Camera-type eye (tissue), 1 donor: ENCODE data around the gene SCAANT1. TPM values are rescaled to one million over a fixed set of nuclear protein-coding genes. Genes with fewer than 3 reads are reported as not detected.

Experiments used
- total RNA-seq: library from RNA; depleted of rRNA; stranded (reverse); fragments of >200 nt; gene quantifications from one replicate; pipeline ENCODE4 v1.2.3, GENCODE V29; 2014

Gene SCAANT1
- total RNA-seq = not detected

GRCh38 chr3:63911873-63912767 is at the start of gene SCAANT1:
TSS of gene SCAANT1 (minus strand) at chr3:63912383.

GRCh38 chr3:63863150-63864007 is 48.8 kb downstream of the SCAANT1 start, which contains the start of the genes ATXN7 and THOC7:
TSS of gene ATXN7 (plus strand) at chr3:63863867. CDS start at chr3:63912599, 48,732 bp downstream.
TSS of gene THOC7 (minus strand) at chr3:63863805. CDS start at chr3:63863790, 15 bp downstream.

Other genes starting within 250 kb of the SCAANT1 start
- gene C3orf49, start 93.1 kb downstream of the SCAANT1 start, total RNA-seq = not detected
- 48.3 TPM for gene THOC7, start 48.6 kb downstream of the SCAANT1 start, total RNA-seq
- 32.7 TPM for gene ATXN7, start 48.5 kb downstream of the SCAANT1 start, total RNA-seq
- gene PSMD6, start 111.1 kb upstream of the SCAANT1 start, total RNA-seq = 75.5 TPM